Rectal smooth muscle tissue (tissue), 1 donor: ENCODE measurements around the gene TMEM135.
"Not testable (repeated sequence)": the region's sequence is repeated elsewhere in the genome, so short reads cannot be mapped to it uniquely, and the experiment has no call there.

Source experiments
- H3K27ac ChIP-seq: one replicate; pipeline ENCODE4 v1.7.0; 2013; ENCODE audit warnings: low read depth, low read length, inconsistent platforms
- H3K27me3 ChIP-seq: one replicate; pipeline ENCODE4 v1.7.0; 2013; ENCODE audit warnings: low read length; ENCODE audit not compliant: control insufficient read depth, insufficient read depth
- H3K36me3 ChIP-seq: one replicate; pipeline ENCODE4 v1.7.0; 2013; ENCODE audit warnings: low read length; ENCODE audit not compliant: control insufficient read depth, insufficient read depth
- H3K4me1 ChIP-seq: one replicate; pipeline ENCODE4 v1.7.0; 2013; ENCODE audit warnings: low read length; ENCODE audit not compliant: control insufficient read depth, insufficient read depth
- H3K4me3 ChIP-seq: one replicate; pipeline ENCODE4 v1.7.0; 2013; ENCODE audit warnings: low read length
- H3K9ac ChIP-seq: one replicate; pipeline ENCODE4 v1.7.0; 2013; ENCODE audit warnings: low read length

Gene TMEM135

GRCh38 chr11:87137711-87138110 lies 100.0 kb downstream of the TMEM135 start:
- Histone ChIP-seq H3K9ac (no peak overlapping the region), H3K27ac (no peak overlapping the region), H3K27me3 (no peaks in the 10 kb centered on the region), H3K4me3 (no peak overlapping the region), H3K36me3 (no peaks in the 10 kb centered on the region), H3K4me1 (no peaks in the 10 kb centered on the region)

GRCh38 chr11:87139475-87139874 lies 101.7 kb downstream of the TMEM135 start:
- Histone ChIP-seq H3K27ac (no peak overlapping the region), H3K27me3 (no peaks in the 10 kb centered on the region), H3K4me3 (no peak overlapping the region), H3K4me1 (no peaks in the 10 kb centered on the region), H3K9ac (no peak overlapping the region), H3K36me3 (no peaks in the 10 kb centered on the region)

- no peak overlapping the region for H3K4me3 ChIP-seq
- H3K27me3 ChIP-seq = no peaks in the 10 kb centered on the region
- H3K9ac ChIP-seq = no peak overlapping the region
- H3K36me3 ChIP-seq = no peaks in the 10 kb centered on the region
- no peak overlapping the region for H3K27ac ChIP-seq
- H3K4me1 ChIP-seq = no peaks in the 10 kb centered on the region
Measured at GRCh38 chr11:87141322-87141721, 103.6 kb downstream of the TMEM135 start.

GRCh38 chr11:87141980-87142514 lies 104.3 kb downstream of the TMEM135 start:
- Histone ChIP-seq H3K27ac (no peak overlapping the region), H3K27me3 (no peaks in the 10 kb centered on the region), H3K4me1 (no peaks in the 10 kb centered on the region), H3K36me3 (no peaks in the 10 kb centered on the region), H3K4me3 (no peak overlapping the region), H3K9ac (no peak overlapping the region)

GRCh38 chr11:87142594-87142993 lies 104.9 kb downstream of the TMEM135 start:
- no peak overlapping the region for H3K27ac ChIP-seq
- no peaks in the 10 kb centered on the region for H3K36me3 ChIP-seq
- H3K4me3 ChIP-seq = no peak overlapping the region
- no peaks in the 10 kb centered on the region for H3K27me3 ChIP-seq
- no peaks in the 10 kb centered on the region for H3K4me1 ChIP-seq
- H3K9ac ChIP-seq = no peak overlapping the region

- H3K9ac ChIP-seq = no peak overlapping the region
- H3K36me3 ChIP-seq = no peaks in the 10 kb centered on the region
- no peak overlapping the region for H3K4me3 ChIP-seq
- no peak overlapping the region for H3K27ac ChIP-seq
- no peaks in the 10 kb centered on the region for H3K27me3 ChIP-seq
- H3K4me1 ChIP-seq = no peaks in the 10 kb centered on the region
Measured at GRCh38 chr11:87143641-87144040, 105.9 kb downstream of the TMEM135 start.

GRCh38 chr11:87144252-87144651 lies 106.5 kb downstream of the TMEM135 start:
- Histone ChIP-seq H3K36me3 (no peaks in the 10 kb centered on the region), H3K27me3 (no peaks in the 10 kb centered on the region), H3K9ac (no peak overlapping the region), H3K4me1 (no peaks in the 10 kb centered on the region), H3K4me3 (no peak overlapping the region), H3K27ac (no peak overlapping the region)

- H3K27ac ChIP-seq = no peak overlapping the region
- no peak overlapping the region for H3K4me3 ChIP-seq
- no peak overlapping the region for H3K9ac ChIP-seq
- H3K4me1 ChIP-seq = no peaks in the 10 kb centered on the region
- no peaks in the 10 kb centered on the region for H3K36me3 ChIP-seq
- H3K27me3 ChIP-seq = no peaks in the 10 kb centered on the region
Measured at GRCh38 chr11:87148749-87149148, 111.0 kb downstream of the TMEM135 start.

- not testable (repeated sequence) for H3K36me3 ChIP-seq, H3K27me3 ChIP-seq, H3K4me1 ChIP-seq, H3K4me3 ChIP-seq, H3K9ac ChIP-seq, H3K27ac ChIP-seq
Measured at GRCh38 chr11:87149782-87150181, 112.0 kb downstream of the TMEM135 start.

- Histone ChIP-seq H3K36me3 (no peaks in the 10 kb centered on the region), H3K27me3 (no peaks in the 10 kb centered on the region), H3K27ac (no peak overlapping the region), H3K9ac (no peak overlapping the region), H3K4me3 (no peak overlapping the region), H3K4me1 (no peaks in the 10 kb centered on the region)
Measured at GRCh38 chr11:87150936-87151335, 113.2 kb downstream of the TMEM135 start.

GRCh38 chr11:87154246-87154645 lies 116.5 kb downstream of the TMEM135 start:
- no peaks in the 10 kb centered on the region for H3K36me3 ChIP-seq

GRCh38 chr11:87156970-87157369 lies 119.2 kb downstream of the TMEM135 start:
- Histone ChIP-seq H3K27me3 (no peaks in the 10 kb centered on the region), H3K9ac (no peak overlapping the region), H3K36me3 (no peaks in the 10 kb centered on the region), H3K4me3 (no peak overlapping the region), H3K27ac (no peak overlapping the region), H3K4me1 (no peaks in the 10 kb centered on the region)

More at GRCh38 chr11:87154246-87154645, 116.5 kb downstream of the TMEM135 start:
- no peak overlapping the region for H3K9ac ChIP-seq
- H3K27me3 ChIP-seq = no peaks in the 10 kb centered on the region
- no peaks in the 10 kb centered on the region for H3K4me1 ChIP-seq
- no peak overlapping the region for H3K4me3 ChIP-seq
- H3K27ac ChIP-seq = no peak overlapping the region

- H3K4me1 ChIP-seq, H3K9ac ChIP-seq, H3K27ac ChIP-seq, H3K4me3 ChIP-seq, H3K27me3 ChIP-seq, H3K36me3 ChIP-seq: not testable (repeated sequence)
Measured at GRCh38 chr11:87169076-87169475, 131.3 kb downstream of the TMEM135 start.
